H1 (cell line): Measurements from ENCODE around the gene XPO6. TPM values are rescaled to one million over a fixed set of nuclear protein-coding genes. Genes with fewer than 3 reads are reported as not detected.

Source experiments
- CTCF ChIA-PET: fragments of 300-600 bp; sonication (Branson Sonifier 250); formaldehyde crosslinking; loops from one replicate; lab custom pipeline; 2021; ENCODE audit not compliant: partially characterized antibody; lab: Charles Lee
- POLR2A ChIA-PET: fragments of 300-600 bp; sonication (Branson Sonifier 250); formaldehyde crosslinking; loops from one replicate; lab custom pipeline; 2021; ENCODE audit warnings: inconsistent platforms; ENCODE audit not compliant: partially characterized antibody; lab: Charles Lee
- DNase-seq, 2 experiments: peaks; one replicate each; pipeline versions ENCODE4 v3.0.0 to v3.0.0-alpha.2; 2010 to 2022; ENCODE audit warnings: low spot score in 2 of 2, low read depth in 1 of 2, mixed read lengths in 1 of 2
- FAIRE-seq: peaks from 2 replicates; lab custom pipeline; 2011; peaks lifted over from hg19 to GRCh38; lab: Jason Lieb, UNC
- H2AFZ ChIP-seq: 2 replicates; pipeline ENCODE4 v1.8.1; 2012; ENCODE audit warnings: low read length, inconsistent platforms
- H2AK5ac ChIP-seq: 2 replicates; pipeline ENCODE4 v1.6.1; 2013; ENCODE audit warnings: low read depth, low read length
- H2BK120ac ChIP-seq: replicated peaks from 2 replicates; pipeline ENCODE3; 2013; ENCODE audit warnings: low read depth, low read length, inconsistent platforms
- H2BK12ac ChIP-seq: 2 replicates; pipeline ENCODE4 v1.6.1; 2013; ENCODE audit warnings: low read depth, low read length
- H2BK15ac ChIP-seq: 2 replicates; pipeline ENCODE4 v1.6.1; 2013; ENCODE audit warnings: low read length
- H2BK20ac ChIP-seq: 2 replicates; pipeline ENCODE4 v1.6.1; 2013; ENCODE audit warnings: low read length
- H2BK5ac ChIP-seq: 2 replicates; pipeline ENCODE4 v1.6.1; 2013; ENCODE audit warnings: low read depth, low read length
- H3K14ac ChIP-seq: 2 replicates; pipeline ENCODE4 v1.6.1; 2013; ENCODE audit warnings: inconsistent platforms; ENCODE audit not compliant: insufficient read length
- H3K18ac ChIP-seq: 2 replicates; pipeline ENCODE4 v1.6.1; 2013; ENCODE audit warnings: low read length; ENCODE audit errors: extremely low read depth
- H3K23ac ChIP-seq: 2 replicates; pipeline ENCODE4 v1.6.1; 2013; ENCODE audit warnings: inconsistent platforms; ENCODE audit not compliant: insufficient read length
- H3K23me2 ChIP-seq: 2 replicates; pipeline ENCODE4 v1.6.1; 2013; ENCODE audit warnings: low read depth, low read length
- H3K27ac ChIP-seq: 2 replicates; pipeline ENCODE4 v1.6.1; 2011; ENCODE audit warnings: low read depth, low read length, inconsistent platforms
- H3K27me3 ChIP-seq, 4 experiments: replicated peaks in 1 of 4; 1 replicate in 1 of 4; 2 replicates in 3 of 4; pipeline versions ENCODE4 v1.6.1 to v1.8.1; 2011 to 2013; ENCODE audit warnings: low read length in 3 of 4, mild to moderate bottlenecking in 3 of 4, inconsistent platforms in 2 of 4, mixed read lengths in 2 of 4, moderate library complexity in 1 of 4; ENCODE audit not compliant: control insufficient read depth in 3 of 4, insufficient read depth in 3 of 4; ENCODE audit errors: extremely low read depth in 1 of 4
- H3K36me3 ChIP-seq, 4 experiments: 2 replicates each; pipeline versions ENCODE4 v1.6.1 to v1.8.1; 2011 to 2013; ENCODE audit warnings: mild to moderate bottlenecking in 4 of 4, low read length in 3 of 4, moderate library complexity in 2 of 4, control low read depth in 1 of 4, inconsistent platforms in 1 of 4; ENCODE audit not compliant: insufficient read depth in 4 of 4, control insufficient read depth in 2 of 4
- H3K4ac ChIP-seq: replicated peaks from 2 replicates; pipeline ENCODE3; 2013; ENCODE audit warnings: low read length, low read depth, mixed read lengths, inconsistent platforms; ENCODE audit not compliant: insufficient read length
- H3K4me1 ChIP-seq, 4 experiments: replicated peaks in 1 of 4; 1 replicate in 1 of 4; 2 replicates in 3 of 4; pipeline versions ENCODE4 v1.6.1 to v1.8.1; 2011 to 2013; ENCODE audit warnings: low read length in 3 of 4, inconsistent platforms in 2 of 4, mixed read lengths in 1 of 4; ENCODE audit not compliant: insufficient read depth in 4 of 4, control insufficient read depth in 3 of 4
- H3K4me2 ChIP-seq, 2 experiments: 2 replicates each; pipeline versions ENCODE4 v1.6.1 to v1.8.1; 2011 to 2013; ENCODE audit warnings: low read depth in 2 of 2, low read length in 2 of 2, control low read depth in 1 of 2, inconsistent platforms in 1 of 2, mild to moderate bottlenecking in 1 of 2; ENCODE audit not compliant: insufficient read depth in 1 of 2
- H3K4me3 ChIP-seq, 4 experiments: fragments of 200-600, 300-600 bp in 1 of 4; sonication (generic), shearing (Covaris generic), sonication (Bioruptor Twin) in 1 of 4; 2 replicates each; pipeline versions ENCODE4 v1.5.1 to v1.8.1; 2011 to 2016; ENCODE audit warnings: low read length in 4 of 4, low read depth in 3 of 4, control low read depth in 2 of 4, inconsistent platforms in 2 of 4, mild to moderate bottlenecking in 2 of 4, mixed read lengths in 1 of 4, moderate library complexity in 1 of 4; ENCODE audit not compliant: insufficient read depth in 2 of 4; ENCODE audit errors: extremely low read depth in 1 of 4
- H3K56ac ChIP-seq: replicated peaks from 2 replicates; pipeline ENCODE3; 2013; ENCODE audit warnings: low read depth, mild to moderate bottlenecking, mixed read lengths, low read length, inconsistent platforms; ENCODE audit not compliant: insufficient read length
- H3K79me1 ChIP-seq: 2 replicates; pipeline ENCODE4 v1.6.1; 2013; ENCODE audit warnings: low read depth, low read length, control low read depth
- H3K79me2 ChIP-seq, 2 experiments: 2 replicates each; pipeline versions ENCODE4 v1.6.1 to v1.8.1; 2012 to 2013; ENCODE audit warnings: low read length in 2 of 2, mild to moderate bottlenecking in 2 of 2, inconsistent platforms in 1 of 2; ENCODE audit not compliant: insufficient read depth in 2 of 2, control insufficient read depth in 1 of 2
- H3K9ac ChIP-seq, 4 experiments: replicated peaks in 1 of 4; 1 replicate in 1 of 4; 2 replicates in 3 of 4; pipeline versions ENCODE4 v1.6.1 to v1.8.1; 2011 to 2013; ENCODE audit warnings: low read depth in 3 of 4, low read length in 3 of 4, control low read depth in 2 of 4, mild to moderate bottlenecking in 2 of 4, moderate library complexity in 2 of 4, inconsistent platforms in 1 of 4; ENCODE audit errors: extremely low read depth in 1 of 4
- H3K9me3 ChIP-seq, 2 experiments: 2 replicates each; pipeline versions ENCODE4 v1.6.1 to v1.8.1; 2012 to 2013; ENCODE audit warnings: mild to moderate bottlenecking in 2 of 2, moderate library complexity in 2 of 2, control low read depth in 1 of 2, inconsistent platforms in 1 of 2, low read depth in 1 of 2, low read length in 1 of 2, mixed read lengths in 1 of 2; ENCODE audit not compliant: insufficient read depth in 2 of 2
- H4K20me1 ChIP-seq, 2 experiments: replicated peaks in 1 of 2; 2 replicates each; pipeline versions ENCODE3 to v1.8.1; 2011 to 2013; ENCODE audit warnings: inconsistent platforms in 2 of 2, low read length in 2 of 2, mild to moderate bottlenecking in 1 of 2; ENCODE audit not compliant: insufficient read depth in 2 of 2, control insufficient read depth in 1 of 2
- H4K5ac ChIP-seq: 2 replicates; pipeline ENCODE4 v1.6.1; 2013; ENCODE audit warnings: low read length, low read depth, mixed read lengths, inconsistent platforms; ENCODE audit not compliant: insufficient read length
- H4K8ac ChIP-seq: 2 replicates; pipeline ENCODE4 v1.8.0; 2013; ENCODE audit warnings: mild to moderate bottlenecking, moderate library complexity, low read length, inconsistent platforms; ENCODE audit not compliant: insufficient read depth; ENCODE audit errors: extremely low read depth
- H4K91ac ChIP-seq: replicated peaks from 2 replicates; pipeline ENCODE3; 2013; ENCODE audit warnings: low read length, mixed read lengths, inconsistent platforms; ENCODE audit not compliant: insufficient read length
- KDM5A ChIP-seq: fragments of 200-600 bp; IDR thresholded peaks from 2 replicates; pipeline ENCODE4 v1.7.1; 2012; ENCODE audit warnings: mild to moderate bottlenecking, low read length, inconsistent platforms, mixed read lengths
- YY1 ChIP-seq: IDR thresholded peaks from 2 replicates; pipeline ENCODE4 v1.6.1; 2011; ENCODE audit warnings: low read depth, mild to moderate bottlenecking, low read length
- WGBS, 2 experiments: shearing (Covaris generic) in 1 of 2; methylation state at CpG; one replicate each; pipeline versions ENCODE4 v1.1.6 to v1.1.7; 2013 to 2015; ENCODE audit warnings: low lambda C conversion rate in 2 of 2, mixed read lengths in 2 of 2, inconsistent platforms in 1 of 2, low coverage in 1 of 2, missing lambda C conversion rate in 1 of 2; ENCODE audit not compliant: insufficient replicate concordance in 2 of 2, insufficient coverage in 1 of 2, insufficient read length in 1 of 2; ENCODE audit errors: extremely low coverage in 1 of 2, missing lambda C conversion rate in 1 of 2; 5-methylcytosine and 5-hydroxymethylcytosine counted together
- polyA plus RNA-seq, 7 experiments: library from polyadenylated mRNA; depleted of rRNA in 3 of 7; stranded (reverse) in 5 of 7; unstranded in 2 of 7; fragments of >200 nt in 5 of 7; fragments of 200-250 nt in 2 of 7; gene quantifications; 1 replicate in 5 of 7; 2 replicates in 1 of 7; 4 replicates in 1 of 7; pipeline versions ENCODE4 v1.2.1 to v1.2.3, GENCODE V29; 2011 to 2013; ENCODE audit warnings: missing spikeins in 2 of 7, mixed read lengths in 2 of 7
- total RNA-seq: library from RNA; stranded (reverse); fragmentation: NEBNext Ultra II Directional; extraction: Animal tissue kit (Norgen Biotek cat#: 25700); gene quantifications from 2 replicates; pipeline ENCODE4 v1.2.1, GENCODE V29; 2021

The XPO6 gene
- total and polyA plus RNA-seq, 2 of the 8 experiments (the other 6 are each of a cell fraction or from before 2014, with no cell fraction given), result 152 to 254 TPM

- DNase-seq, result no peak
- no peak overlapping the region for H2BK120ac ChIP-seq
- WGBS, 2 experiments, result 91 to 100% methylated on average over 1 to 2 of the region's 3 CpGs
- TF ChIP-seq KDM5A (no peak), YY1 (no peak)
These were observed 122.4 kb downstream of the XPO6 start for GRCh38 chr16:28089205-28089991.

More at GRCh38 chr16:28089205-28089991, 122.4 kb downstream of the XPO6 start:
- Histone ChIP-seq H2BK15ac (no peak overlapping the region), H2BK12ac (no peak overlapping the region), H4K8ac (no peak overlapping the region; the same call in none of the 2 replicates), H3K23me2 (peaks cover 13% of the 10 kb centered on the region; the same call in 1 of the 2 replicates), H2BK5ac (0 out of 2 replicates have a peak overlapping the region, but pooled peaks have one; percentile 40), H3K79me2 (no peaks in the 10 kb centered on the region), H4K5ac (no peak overlapping the region), H4K20me1 (peaks cover 0 to 12% of the 10 kb centered on the region in 2 experiments), H3K14ac (no peak overlapping the region), H2BK20ac (no peak overlapping the region), H3K4me1 (peaks cover 0 to 26% (median 13%) of the 10 kb centered on the region in 4 experiments; a peak in 6 of 7 replicates), H3K4ac (no peak overlapping the region), H4K91ac (peak overlapping the region; percentile 73), H3K9me3 (no peaks in the 10 kb centered on the region), H3K27ac (no peak overlapping the region), H2AK5ac (peak overlapping the region; percentile 87), H3K4me2 (no peak overlapping the region), H3K79me1 (peaks cover 4% of the 10 kb centered on the region; the same call in 1 of the 2 replicates), H3K23ac (no peak overlapping the region), H3K36me3 (no peaks in the 10 kb centered on the region), H3K18ac (no peak overlapping the region), H3K56ac (peak overlapping the region; percentile 99), H2AFZ (no peak overlapping the region), H3K27me3 (no peaks in the 10 kb centered on the region), H3K9ac (no peak overlapping the region), H3K4me3 (no peak overlapping the region)
- ChIA-PET CTCF (interaction anchor here (2.1 to 4.2 kb wide), 5 partner anchors 9 to 117 kb away, joined by 7 to 27 read pairs (median 19); no protein-coding TSS in a partner anchor), POLR2A (interaction anchor here (3.5 kb wide), 1 partner anchor 8 kb away, joined by 15 read pairs; no protein-coding TSS in a partner anchor)
- no peak for FAIRE-seq
